RPMI7951 (cell line): ENCODE data around the gene FALEC. TPM values are rescaled to one million over a fixed set of nuclear protein-coding genes. Genes with fewer than 3 reads are reported as not detected.
"Not testable (repeated sequence)": the region's sequence is repeated elsewhere in the genome, so short reads cannot be mapped to it uniquely, and the experiment has no call there.

ENCODE experiments used
- DNase-seq: peaks from one replicate; pipeline ENCODE4 v3.0.0-alpha.2; 2012; ENCODE audit warnings: low read depth
- total RNA-seq: library from RNA; depleted of rRNA; stranded (reverse); fragments of >200 nt; shearing (Covaris generic); gene quantifications from 2 replicates; pipeline ENCODE4 v1.2.3, GENCODE V29; 2014

Gene FALEC
- total RNA-seq, 1 experiment from 2014 or later, result not detected

- DNase-seq, result no peak
These were observed 43.5 kb downstream of the FALEC start for GRCh38 chr1:150558761-150559655.

- no peak for DNase-seq
These were observed 44.1 kb downstream of the FALEC start for GRCh38 chr1:150559656-150560010.

DNA sequence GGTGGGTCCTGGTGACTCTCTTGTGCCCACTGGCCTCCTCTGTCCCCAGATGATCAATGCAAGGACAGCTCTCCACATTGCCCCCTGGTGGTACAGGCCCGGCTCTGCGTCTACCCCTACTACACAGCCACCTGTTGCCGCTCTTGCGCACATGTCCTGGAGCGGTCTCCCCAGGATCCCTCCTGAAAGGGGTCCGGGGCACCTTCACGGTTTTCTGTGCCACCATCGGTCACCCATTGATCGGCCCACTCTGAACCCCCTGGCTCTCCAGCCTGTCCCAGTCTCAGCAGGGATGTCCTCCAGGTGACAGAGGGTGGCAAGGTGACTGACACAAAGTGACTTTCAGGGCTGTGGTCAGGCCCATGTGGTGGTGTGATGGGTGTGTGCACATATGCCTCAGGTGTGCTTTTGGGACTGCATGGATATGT, 44.5 kb downstream of the FALEC start:
- peak; percentile 47 for DNase-seq

- DNase-seq, result no peak
These were observed 45.2 kb downstream of the FALEC start for GRCh38 chr1:150560576-150561253.

DNA sequence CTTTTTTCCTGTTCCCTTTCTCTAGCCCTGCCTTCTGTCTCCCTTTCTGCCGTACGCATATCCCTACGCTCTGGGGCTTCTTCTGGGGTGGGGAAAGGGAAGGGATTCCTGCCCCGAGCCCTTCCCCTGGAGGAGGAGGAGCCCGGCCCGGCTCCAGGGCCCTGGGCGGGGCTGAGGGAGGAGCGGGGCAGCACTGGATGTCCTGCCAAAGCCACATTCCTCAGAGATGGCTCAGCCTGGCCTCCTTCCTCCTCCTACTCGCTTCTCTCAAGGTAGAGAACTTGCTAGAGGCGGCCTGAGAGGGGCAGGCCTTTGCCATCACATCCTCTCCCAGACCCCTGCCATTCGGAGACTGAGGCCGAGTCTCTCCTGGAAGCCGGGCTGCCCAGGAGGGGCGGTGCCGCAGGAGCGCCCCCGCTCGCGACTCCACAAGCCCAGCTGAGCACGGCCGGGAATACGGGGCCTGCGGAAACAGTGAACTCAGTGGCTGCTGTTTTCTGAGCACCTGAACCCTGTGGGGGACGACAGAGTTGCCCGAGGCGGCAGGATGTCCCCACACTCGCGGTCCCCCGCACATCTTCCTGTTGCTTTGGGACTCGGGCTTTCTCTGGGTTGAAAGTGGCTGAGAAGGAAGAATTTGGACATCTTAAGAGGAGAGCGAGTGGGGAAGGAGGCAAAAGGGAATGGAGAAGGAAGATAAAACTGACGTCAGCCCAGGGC, 45.9 kb downstream of the FALEC start:
- peak; percentile 97 for DNase-seq

- DNase-seq, result peak; percentile 86
These were observed 46.5 kb downstream of the FALEC start for GRCh38 chr1:150561974-150562445.

DNA sequence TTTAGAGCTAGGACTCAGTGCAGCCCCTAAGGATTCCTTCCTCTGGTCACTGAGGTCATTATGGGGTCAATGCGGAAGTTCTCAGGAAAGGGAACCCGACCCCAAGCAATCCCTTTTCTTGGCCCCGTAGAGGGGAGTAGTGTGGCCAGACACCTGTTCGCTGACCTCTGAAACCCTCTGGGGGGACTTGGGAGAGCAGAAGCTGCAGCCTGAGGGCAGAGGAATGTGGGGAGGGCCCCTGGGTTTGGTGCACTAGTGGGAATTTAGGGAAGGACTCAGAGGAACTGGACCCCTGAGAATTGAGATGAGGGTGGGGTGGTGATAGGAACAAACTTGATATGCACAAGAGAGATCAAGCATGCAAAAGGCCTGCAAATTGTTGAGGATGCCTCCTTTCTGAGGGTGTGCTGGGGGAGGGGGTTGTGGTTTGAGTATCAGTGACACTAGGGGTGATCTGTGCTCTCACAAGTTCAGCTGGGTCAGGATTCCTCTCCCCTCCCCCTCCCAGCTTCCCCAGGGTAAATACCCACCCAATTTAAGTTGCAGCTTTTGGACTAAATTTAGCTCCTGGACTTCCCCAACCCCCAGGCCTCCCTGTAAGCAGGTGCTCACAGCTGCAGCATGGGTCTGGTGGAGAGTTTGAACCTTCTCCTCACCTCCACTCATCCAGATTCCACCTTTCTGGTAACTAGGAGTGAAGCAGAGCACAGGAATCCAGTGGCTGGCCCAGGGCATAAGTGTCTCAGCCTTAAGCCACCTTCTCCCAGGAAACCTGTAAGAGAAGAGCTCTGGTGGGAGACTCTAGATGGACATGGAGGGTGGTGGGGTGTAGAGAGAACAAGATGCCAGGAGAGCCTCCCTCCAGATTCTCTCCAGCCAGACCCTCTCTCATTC, 47.1 kb downstream of the FALEC start:
- no peak for DNase-seq

DNA sequence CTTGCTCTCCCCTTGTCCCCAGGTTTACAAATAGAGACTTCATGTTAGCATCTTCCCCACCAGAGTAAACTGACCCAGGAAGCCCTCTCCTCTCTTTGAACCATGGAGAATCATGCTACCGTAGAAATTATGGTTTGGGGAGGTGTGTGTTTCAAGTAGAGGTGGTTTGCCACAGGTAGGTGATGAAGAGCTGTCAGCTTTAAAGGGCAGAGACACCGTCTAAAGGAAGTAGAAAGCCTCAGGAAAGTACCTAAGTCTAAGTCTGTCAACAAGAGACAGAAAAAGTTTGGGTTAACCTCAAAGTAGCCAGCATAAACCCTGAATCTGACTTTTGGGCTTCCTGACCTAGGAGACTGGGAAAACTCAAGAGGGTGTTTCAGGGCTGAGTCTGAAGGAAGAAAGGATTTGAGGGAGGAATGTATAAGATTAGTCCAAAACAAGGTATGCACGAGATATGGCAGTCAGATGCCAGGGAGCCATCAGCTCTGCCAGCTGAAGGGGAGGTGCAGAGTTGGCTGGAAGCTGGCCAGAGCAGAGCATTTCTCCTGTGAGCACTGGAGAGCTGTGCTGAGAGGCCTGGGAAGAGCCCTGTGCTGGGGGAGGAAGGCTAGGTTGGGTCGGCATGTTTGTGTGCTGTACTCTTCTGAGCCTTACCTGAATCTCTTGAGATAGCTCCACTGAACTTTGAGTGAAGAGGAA, 47.9 kb downstream of the FALEC start:
- no peak for DNase-seq

GRCh38 chr1:150564051-150564991, 48.8 kb downstream of the FALEC start:
- no peak for DNase-seq

- DNase-seq, result not testable (repeated sequence)
These were observed 49.9 kb downstream of the FALEC start for GRCh38 chr1:150565240-150565991.

GRCh38 chr1:150566589-150567340, 51.2 kb downstream of the FALEC start:
- DNase-seq, result no peak

DNA sequence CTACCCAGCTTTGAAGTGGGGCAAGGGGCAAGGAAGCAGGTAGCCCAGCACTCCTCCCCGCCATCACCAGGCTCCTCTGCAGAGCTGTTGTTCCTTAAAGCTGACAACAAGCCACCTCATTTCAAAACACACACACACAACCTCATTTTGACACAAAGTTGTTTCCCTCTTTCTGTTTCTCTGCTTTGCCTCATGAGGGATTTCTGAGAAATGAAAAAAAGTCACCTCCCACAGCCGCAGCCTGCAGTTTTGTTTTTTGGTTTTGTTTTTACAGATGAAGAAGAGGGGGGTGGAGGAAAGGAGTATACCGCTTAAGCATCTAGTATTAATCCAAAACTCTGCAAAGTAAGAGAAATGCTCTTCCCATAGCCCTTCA, 51.8 kb downstream of the FALEC start:
- no peak for DNase-seq

- peak; percentile 87 for DNase-seq
These were observed 52.4 kb downstream of the FALEC start for GRCh38 chr1:150567717-150568593.

DNA sequence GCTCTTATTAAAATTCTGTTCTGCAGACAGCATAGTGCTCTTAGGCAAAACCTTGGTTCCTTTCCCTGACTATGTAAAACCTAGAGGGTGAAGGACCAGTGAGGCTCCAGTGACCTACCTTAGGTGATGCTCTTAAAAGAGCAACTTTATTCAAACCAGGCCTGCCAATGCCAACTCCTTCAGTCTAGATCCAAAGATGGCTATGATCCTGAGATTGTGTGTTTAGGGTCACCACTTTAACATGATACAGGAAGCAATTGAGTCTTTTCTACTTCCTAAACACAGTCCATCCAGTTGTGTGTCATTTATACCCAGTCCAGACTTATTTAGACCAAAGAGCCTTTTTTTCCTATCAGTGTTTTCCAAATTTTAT, 53.0 kb downstream of the FALEC start:
- DNase-seq, result no peak

DNA sequence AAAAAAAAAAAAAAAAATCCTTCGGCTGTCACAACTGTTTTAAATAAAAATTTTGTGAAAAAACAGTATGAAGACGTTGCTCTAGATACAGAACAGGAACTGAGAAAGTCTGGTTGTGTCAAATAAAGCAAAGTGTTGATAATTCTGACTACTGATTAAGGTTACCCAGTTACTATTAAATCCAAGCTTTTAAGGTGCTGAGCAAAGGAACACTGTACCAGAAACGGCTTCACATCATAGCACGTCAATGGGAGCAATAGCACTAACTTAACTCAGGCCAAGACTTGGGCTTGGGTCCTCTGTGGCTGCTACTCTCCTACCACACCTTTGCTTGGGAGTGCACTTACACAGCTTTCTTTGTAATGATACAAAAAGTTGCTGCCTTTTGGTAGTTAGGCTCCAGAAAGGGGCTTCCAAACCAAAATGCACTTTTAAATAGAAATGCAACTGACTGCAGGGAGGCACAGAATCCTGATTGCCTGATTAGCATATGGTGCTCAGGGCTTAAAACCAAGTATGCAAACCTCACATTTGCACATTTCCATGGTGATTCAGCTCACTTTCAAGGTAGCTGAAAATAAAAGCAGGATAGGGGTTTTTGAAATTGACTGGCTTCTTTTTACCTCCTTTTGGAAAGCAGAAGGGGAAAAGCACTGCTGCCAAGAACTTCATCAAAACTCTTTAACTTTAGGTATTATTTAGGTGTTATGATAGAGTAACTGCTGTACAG, 57.5 kb downstream of the FALEC start:
- no peak for DNase-seq

GRCh38 chr1:150573648-150574071, 58.1 kb downstream of the FALEC start:
- not testable (repeated sequence) for DNase-seq
